ENCODE results near the gene SYNPO2. TPM values are rescaled to one million over a fixed set of nuclear protein-coding genes. Genes with fewer than 3 reads are reported as not detected.
A peak's percentile ranks its signal among the peaks of the same experiment; 100 is the strongest.

Gene SYNPO2
- total and polyA plus RNA-seq, 2 of the 13 experiments (the other 11 are each of a cell fraction or from before 2014, with no cell fraction given): not detected

DNA sequence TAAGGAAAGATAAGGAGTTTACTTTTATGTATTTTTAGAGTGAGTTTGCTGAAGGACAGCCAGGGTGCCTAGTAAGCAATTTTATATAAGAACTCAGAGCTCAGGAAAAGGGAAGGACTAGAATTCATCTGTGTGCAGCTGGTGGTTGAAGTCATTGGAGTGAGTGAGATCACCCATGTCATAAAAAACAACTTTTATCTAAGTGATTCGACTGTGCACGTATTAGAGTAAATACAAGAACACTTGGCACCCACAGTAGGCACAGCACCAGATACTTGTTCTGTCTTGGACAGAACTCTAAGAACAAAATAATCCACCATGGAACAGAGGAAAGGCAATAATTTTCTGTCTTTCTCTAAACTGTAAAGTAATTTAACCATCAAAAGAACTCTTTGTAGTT is 31.6 kb downstream of the SYNPO2 start:
- intact Hi-C loops (cut with micrococcal nuclease; ENCODE audit: unreplicated experiment) (no loop called here), in situ Hi-C loops (cut with HindIII; ENCODE audit: extremely low pct_ligation_motif_present, low pct_unique_long_range_greater_than_20kb) (no loop called here)
- FAIRE-seq (no peak), DNase-seq (ENCODE audit: low spot score) (no peak), ATAC-seq (no peak)
- Histone ChIP-seq H3K9ac (ENCODE audit: insufficient read depth, low read depth, low read length) (no peak overlapping the region), H3K4me1 (ENCODE audit: insufficient read depth, low read length) (no peaks in the 10 kb centered on the region), H2AFZ (ENCODE audit: low read length) (no peak overlapping the region), H3K36me3 (replicated peaks in 1 of 2; ENCODE audit: control insufficient read depth in 1 of 2, insufficient read depth in 2 of 2, low read length in 2 of 2) (no peaks in the 10 kb centered on the region), H3K27ac (ENCODE audit: extremely low read length, insufficient read depth, low read length) (no peak overlapping the region), H3K4me3 (replicated peaks in 1 of 3; ENCODE audit: insufficient read depth in 1 of 3, low read depth in 2 of 3, low read length in 3 of 3) (no peak overlapping the region), H3K4me2 (ENCODE audit: low read depth, low read length) (no peak overlapping the region), H4K20me1 (ENCODE audit: insufficient read depth, low read length) (no peaks in the 10 kb centered on the region), H3K9me3 (ENCODE audit: low read length) (no peaks in the 10 kb centered on the region), H3K79me2 (ENCODE audit: insufficient read depth, low read length) (no peaks in the 10 kb centered on the region), H3K27me3 (ENCODE audit: control insufficient read depth in 1 of 2, insufficient read depth in 2 of 2, low read length in 2 of 2) (no peaks in the 10 kb centered on the region)
- WGBS (ENCODE audit: low lambda C conversion rate): 28% methylated on average over 2 of the region's 2 CpGs
- no TSS peak for BruUV-seq (replicated peaks)
- ChIA-PET POLR2A (no interaction called here), CTCF (ENCODE audit: low intra/inter-chr PET ratio, low total read pairs) (no interaction called here)
- TF ChIP-seq MAFK (conservative IDR thresholded peaks at IDR 0.05 in 1 of 2, IDR thresholded peaks at IDR 0.05 in 1 of 2; ENCODE audit: low read length in 2 of 2): 0 out of 4 replicates have a peak, but pooled peaks of 1 of the 2 experiments have one; percentile 1
- TF ChIP-seq REXO4 (CRISPR knock-in tag; IDR thresholded peaks at IDR 0.05; ENCODE audit: borderline replicate concordance): no peak
- no peak for TF ChIP-seq ZNF629 (CRISPR knock-in tag; conservative IDR thresholded peaks at IDR 0.05)
- no peak for TF ChIP-seq IKZF4 (CRISPR knock-in tag; IDR thresholded peaks at IDR 0.05; ENCODE audit: borderline replicate concordance, low read depth, not compliant biosample characterization)
- TF ChIP-seq, protein P1, sequence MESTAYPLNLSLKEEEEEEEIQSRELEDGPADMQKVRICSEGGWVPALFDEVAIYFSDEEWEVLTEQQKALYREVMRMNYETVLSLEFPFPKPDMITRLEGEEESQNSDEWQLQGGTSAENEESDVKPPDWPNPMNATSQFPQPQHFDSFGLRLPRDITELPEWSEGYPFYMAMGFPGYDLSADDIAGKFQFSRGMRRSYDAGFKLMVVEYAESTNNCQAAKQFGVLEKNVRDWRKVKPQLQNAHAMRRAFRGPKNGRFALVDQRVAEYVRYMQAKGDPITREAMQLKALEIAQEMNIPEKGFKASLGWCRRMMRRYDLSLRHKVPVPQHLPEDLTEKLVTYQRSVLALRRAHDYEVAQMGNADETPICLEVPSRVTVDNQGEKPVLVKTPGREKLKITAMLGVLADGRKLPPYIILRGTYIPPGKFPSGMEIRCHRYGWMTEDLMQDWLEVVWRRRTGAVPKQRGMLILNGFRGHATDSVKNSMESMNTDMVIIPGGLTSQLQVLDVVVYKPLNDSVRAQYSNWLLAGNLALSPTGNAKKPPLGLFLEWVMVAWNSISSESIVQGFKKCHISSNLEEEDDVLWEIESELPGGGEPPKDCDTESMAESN (CRISPR knock-in tag; conservative IDR thresholded peaks at IDR 0.05): no peak

GRCh38 chr4:118921786-118922185 is 33.1 kb downstream of the SYNPO2 start:
- Histone ChIP-seq H3K27ac (ENCODE audit: extremely low read length, insufficient read depth, low read length) (no peak overlapping the region), H2AFZ (ENCODE audit: low read length) (no peak overlapping the region), H3K79me2 (ENCODE audit: insufficient read depth, low read length) (no peaks in the 10 kb centered on the region), H3K27me3 (ENCODE audit: control insufficient read depth in 1 of 2, insufficient read depth in 2 of 2, low read length in 2 of 2) (no peaks in the 10 kb centered on the region), H3K4me1 (ENCODE audit: insufficient read depth, low read length) (no peaks in the 10 kb centered on the region), H3K9me3 (ENCODE audit: low read length) (no peaks in the 10 kb centered on the region), H3K4me3 (replicated peaks in 1 of 3; ENCODE audit: insufficient read depth in 1 of 3, low read depth in 2 of 3, low read length in 3 of 3) (no peak overlapping the region), H3K4me2 (ENCODE audit: low read depth, low read length) (no peak overlapping the region), H3K9ac (ENCODE audit: insufficient read depth, low read depth, low read length) (no peak overlapping the region), H3K36me3 (replicated peaks in 1 of 2; ENCODE audit: control insufficient read depth in 1 of 2, insufficient read depth in 2 of 2, low read length in 2 of 2) (no peaks in the 10 kb centered on the region), H4K20me1 (ENCODE audit: insufficient read depth, low read length) (no peaks in the 10 kb centered on the region)
- BruUV-seq (replicated peaks): no TSS peak
- in situ Hi-C loops (cut with HindIII; ENCODE audit: extremely low pct_ligation_motif_present, low pct_unique_long_range_greater_than_20kb): no loop called here
- ATAC-seq (no peak), DNase-seq (ENCODE audit: low spot score) (no peak), FAIRE-seq (no peak)
- ChIA-PET CTCF (ENCODE audit: low intra/inter-chr PET ratio, low total read pairs) (no interaction called here), POLR2A (no interaction called here)
- TF ChIP-seq, protein P2, sequence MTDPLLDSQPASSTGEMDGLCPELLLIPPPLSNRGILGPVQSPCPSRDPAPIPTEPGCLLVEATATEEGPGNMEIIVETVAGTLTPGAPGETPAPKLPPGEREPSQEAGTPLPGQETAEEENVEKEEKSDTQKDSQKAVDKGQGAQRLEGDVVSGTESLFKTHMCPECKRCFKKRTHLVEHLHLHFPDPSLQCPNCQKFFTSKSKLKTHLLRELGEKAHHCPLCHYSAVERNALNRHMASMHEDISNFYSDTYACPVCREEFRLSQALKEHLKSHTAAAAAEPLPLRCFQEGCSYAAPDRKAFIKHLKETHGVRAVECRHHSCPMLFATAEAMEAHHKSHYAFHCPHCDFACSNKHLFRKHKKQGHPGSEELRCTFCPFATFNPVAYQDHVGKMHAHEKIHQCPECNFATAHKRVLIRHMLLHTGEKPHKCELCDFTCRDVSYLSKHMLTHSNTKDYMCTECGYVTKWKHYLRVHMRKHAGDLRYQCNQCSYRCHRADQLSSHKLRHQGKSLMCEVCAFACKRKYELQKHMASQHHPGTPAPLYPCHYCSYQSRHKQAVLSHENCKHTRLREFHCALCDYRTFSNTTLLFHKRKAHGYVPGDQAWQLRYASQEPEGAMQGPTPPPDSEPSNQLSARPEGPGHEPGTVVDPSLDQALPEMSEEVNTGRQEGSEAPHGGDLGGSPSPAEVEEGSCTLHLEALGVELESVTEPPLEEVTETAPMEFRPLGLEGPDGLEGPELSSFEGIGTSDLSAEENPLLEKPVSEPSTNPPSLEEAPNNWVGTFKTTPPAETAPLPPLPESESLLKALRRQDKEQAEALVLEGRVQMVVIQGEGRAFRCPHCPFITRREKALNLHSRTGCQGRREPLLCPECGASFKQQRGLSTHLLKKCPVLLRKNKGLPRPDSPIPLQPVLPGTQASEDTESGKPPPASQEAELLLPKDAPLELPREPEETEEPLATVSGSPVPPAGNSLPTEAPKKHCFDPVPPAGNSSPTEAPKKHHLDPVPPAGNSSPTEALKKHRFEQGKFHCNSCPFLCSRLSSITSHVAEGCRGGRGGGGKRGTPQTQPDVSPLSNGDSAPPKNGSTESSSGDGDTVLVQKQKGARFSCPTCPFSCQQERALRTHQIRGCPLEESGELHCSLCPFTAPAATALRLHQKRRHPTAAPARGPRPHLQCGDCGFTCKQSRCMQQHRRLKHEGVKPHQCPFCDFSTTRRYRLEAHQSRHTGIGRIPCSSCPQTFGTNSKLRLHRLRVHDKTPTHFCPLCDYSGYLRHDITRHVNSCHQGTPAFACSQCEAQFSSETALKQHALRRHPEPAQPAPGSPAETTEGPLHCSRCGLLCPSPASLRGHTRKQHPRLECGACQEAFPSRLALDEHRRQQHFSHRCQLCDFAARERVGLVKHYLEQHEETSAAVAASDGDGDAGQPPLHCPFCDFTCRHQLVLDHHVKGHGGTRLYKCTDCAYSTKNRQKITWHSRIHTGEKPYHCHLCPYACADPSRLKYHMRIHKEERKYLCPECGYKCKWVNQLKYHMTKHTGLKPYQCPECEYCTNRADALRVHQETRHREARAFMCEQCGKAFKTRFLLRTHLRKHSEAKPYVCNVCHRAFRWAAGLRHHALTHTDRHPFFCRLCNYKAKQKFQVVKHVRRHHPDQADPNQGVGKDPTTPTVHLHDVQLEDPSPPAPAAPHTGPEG (CRISPR knock-in tag; IDR thresholded peaks at IDR 0.05): no peak
- TF ChIP-seq ZNF382 (CRISPR knock-in tag; IDR thresholded peaks at IDR 0.05; ENCODE audit: borderline replicate concordance): no peak
- intact Hi-C loops (cut with micrococcal nuclease; ENCODE audit: unreplicated experiment): no loop called here

Measured in HepG2 (cell line).